Measurements from ENCODE around the gene IL18RAP. TPM values are rescaled to one million over a fixed set of nuclear protein-coding genes. Genes with fewer than 3 reads are reported as not detected.

Gene IL18RAP
- total RNA-seq, 2 donors from 2014 or later: 1.9 to 4.1 TPM

DNA sequence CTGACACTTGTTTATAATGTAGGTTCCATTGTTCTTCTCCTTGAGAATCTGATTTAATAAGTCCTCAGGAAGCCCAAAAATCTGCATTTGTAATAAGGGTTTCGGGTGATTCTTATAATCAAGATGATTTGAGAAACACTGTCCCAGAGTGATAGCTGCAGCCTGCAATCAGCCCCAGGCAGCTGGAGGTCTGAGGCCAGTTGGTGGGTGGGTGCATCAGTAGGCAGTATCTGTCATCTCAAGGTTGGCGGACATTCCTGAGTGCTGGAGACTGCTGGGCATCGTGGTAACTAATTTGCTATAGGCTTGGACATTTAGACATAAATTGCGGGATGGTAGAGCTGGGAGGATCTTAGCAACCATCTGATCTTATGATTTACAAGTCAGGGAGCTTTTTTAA lies 2.7 kb upstream of the IL18RAP start:
- intact Hi-C loops (cut with DNase I): no loop called here
- DNase-seq (ENCODE audit: low spot score): no peak

DNA sequence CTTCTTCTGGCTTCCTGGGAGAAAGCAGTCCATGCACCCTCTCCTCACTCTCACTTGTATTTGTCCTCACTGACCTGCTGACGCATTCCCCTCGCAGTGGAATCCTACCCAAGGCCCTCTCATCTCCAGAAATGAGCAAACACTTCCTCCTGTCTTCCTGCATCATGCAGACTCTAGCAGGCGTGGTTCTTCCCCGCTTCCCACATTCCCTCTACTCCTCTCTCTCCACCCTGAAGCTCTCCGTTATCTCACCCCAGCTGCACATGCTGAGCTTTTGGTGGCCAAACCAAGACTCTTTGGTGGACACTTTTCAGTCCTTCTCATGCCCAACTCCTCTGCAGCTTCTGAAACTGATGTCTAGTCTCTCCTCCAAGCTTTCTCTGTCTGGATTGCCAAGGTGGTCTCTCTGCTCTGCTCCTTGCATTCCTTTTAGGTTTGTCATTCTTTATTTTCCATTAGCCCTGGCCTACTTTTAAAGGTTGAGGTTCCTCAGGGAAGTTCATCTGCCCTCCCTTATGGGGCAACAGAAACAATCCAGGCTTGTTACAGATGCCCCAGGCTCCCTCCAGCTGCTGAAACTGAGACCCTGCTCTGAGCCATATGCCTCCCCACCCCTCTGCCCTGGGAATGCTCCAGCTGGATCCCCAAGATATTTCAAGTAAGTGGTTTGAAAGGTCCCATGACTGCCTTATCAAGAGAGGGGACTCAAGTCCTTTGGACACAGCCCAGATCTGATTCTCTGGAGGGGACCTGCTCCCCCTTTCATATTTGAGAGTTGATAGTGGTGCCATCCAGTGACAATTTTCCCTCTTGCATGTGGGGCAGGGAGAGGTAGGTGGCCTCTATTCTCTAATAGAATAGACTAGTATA lies 835 bp upstream of the IL18RAP start:
- DNase-seq (ENCODE audit: low spot score): no peak
- intact Hi-C loops (cut with DNase I): no loop called here

DNA sequence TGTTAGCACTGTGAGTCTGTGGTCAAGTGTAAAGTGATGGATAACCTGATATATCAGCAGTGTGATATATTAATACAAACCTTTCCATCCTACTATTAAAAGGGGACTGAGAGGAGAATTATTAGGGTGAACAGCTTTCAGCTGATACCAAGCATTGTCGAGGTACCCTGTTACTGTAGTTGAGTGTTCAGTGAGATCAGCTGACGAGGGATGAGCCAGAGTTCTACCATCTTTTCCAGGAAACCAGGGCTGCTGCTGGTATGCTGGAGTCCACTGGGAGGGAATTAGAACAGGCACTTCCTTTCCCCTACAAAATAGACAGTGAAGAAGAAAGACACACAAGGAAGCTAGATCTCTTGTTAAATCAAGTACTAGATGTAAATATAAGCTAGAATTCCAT lies 408 bp downstream of the IL18RAP start:
- no peak for DNase-seq (ENCODE audit: low spot score)
- intact Hi-C loops (cut with DNase I): no loop called here

DNA sequence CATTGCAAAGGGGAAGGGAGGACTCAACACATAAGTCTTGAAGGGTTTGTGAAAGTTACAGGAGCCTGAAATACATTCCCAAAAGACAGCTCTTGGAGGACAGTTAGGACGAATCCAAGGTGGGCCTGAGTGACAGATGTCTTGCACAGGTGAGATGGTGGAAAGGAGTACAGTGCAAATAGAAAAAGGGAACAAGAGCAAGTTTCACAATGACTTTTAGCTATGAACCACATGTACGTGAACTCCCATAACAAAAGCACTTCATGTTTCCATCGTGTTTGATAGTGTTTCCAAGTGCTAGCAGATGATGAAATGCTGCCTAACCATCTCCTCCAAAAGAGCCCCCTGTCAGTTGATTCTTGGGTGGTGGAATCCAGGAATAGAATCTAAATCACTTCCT lies 1.8 kb downstream of the IL18RAP start:
- intact Hi-C loops (cut with DNase I): no loop called here
- no peak for DNase-seq (ENCODE audit: low spot score)

DNA sequence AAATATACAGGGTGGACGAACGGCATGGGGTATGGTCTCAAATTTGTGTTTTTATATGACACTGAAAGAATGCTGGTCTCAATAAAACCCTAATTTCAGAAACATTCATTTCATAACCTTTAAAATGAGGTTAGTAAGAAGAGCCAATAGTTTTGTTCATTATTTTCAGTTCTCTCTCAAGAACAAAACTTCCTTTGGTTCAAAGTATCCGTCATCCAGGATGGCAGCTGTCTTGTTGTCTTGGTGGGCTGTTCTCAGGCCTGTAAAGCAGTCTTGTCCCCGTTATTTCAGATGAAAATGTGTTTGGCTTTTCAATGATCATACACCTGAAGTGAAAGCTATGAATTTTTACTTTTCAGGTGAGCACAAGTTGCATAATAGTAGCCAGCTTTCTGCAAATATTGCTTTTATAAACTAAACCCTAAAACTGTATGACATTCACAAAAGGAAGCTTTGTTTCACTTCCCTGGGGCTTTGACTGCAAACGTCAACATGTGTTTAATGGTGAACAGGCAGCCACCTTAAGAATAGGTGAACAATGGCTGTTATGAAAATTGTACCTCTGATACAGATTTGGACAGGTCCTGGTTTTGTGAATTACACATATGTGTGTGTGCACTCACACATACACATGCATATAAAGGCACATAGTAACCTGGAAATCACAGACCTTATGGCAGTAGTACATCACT lies 2.6 kb downstream of the IL18RAP start:
- DNase-seq (ENCODE audit: low spot score): no peak
- intact Hi-C loops (cut with DNase I): no loop called here

DNA sequence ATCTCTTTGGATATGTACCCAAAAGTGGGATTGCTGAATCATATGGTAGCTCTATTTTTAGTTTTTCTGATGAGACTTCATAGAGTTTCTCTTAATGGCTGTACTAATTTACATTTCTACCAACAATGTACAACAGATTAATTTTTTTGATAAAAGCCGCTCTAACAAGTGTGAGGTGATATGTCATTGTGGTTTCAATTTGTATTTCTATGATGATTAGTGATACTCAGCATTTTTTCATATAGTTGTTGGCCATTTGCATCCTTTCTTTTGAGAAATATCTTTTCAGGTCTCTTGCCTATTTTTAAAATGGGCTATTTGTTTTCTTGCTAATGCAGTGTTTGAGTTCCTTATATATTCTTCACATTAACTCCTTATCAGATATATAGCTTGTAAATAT lies 4.3 kb downstream of the IL18RAP start:
- intact Hi-C loops (cut with DNase I): no loop called here
- no peak for DNase-seq (ENCODE audit: low spot score)

DNA sequence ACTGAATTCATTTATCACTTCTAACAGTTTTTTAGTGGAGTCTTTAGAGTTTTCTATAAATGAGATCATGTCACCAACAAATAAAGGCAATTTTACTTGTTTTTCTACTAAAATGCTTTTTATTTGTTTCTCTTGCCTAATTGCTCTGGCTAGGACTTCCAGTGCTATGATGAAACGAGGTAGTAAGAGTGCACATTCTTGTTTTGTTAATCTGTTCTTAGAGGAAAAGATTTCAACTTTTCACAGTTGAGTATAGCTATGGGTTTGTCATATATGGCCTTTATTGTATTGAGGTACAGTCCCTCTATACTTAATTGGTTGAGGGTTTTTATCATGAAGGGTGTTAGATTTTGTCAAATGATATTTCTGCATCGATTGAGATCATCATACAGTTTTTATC lies 5.6 kb downstream of the IL18RAP start:
- no peak for DNase-seq (ENCODE audit: low spot score)
- intact Hi-C loops (cut with DNase I): no loop called here

DNA sequence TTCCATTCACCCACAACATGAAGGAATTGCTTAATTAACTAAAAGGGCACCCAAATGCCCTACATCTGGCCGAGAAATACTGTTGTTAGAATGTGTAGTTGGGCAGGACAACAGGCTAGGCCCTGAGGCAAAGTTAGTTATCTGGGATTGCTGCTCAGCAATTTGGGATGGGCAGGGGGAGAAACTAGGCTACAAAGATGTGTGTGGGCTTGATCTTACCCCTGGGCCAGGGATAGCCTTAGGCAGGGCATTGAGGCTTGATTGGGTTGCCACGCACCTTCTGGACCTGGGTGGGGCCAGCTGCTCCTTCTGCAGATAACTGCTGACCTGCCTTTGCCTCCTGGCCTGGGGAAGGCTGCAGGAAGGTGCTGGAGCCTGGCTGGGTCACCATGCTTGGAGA lies 9.4 kb downstream of the IL18RAP start:
- DNase-seq (ENCODE audit: low spot score): no peak
- intact Hi-C loops (cut with DNase I): no loop called here

DNA sequence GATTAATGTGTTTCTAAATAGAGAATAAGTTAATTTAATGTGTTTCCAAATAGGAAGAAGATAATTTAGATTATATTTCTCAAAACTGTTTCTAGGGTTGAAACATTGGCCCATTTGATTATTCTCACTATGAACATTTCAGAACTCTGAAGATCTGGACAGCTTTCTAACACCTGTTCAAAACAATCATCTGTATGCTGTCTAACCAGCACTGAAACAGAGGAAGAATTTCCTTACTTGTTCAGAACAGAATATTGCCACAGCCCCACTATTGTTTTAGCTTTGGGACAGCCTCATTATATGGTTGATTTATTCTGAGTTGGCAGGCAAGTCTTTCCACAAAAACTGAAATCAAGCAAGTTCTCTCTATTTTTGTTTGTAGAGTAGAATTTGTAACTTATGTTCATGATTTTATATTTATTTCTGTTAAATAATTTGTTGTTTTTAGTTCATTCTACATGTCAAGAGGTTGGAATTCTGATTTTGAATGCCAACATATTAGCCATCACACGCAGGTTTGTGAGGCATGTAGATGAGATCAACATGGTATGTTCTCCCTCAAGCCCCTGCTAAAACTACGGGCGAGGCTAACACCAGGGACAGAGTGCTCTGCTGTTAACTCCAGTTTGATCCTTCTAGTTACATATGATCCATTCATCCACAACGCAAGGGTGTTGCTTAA lies 11.2 kb downstream of the IL18RAP start:
- intact Hi-C loops (cut with DNase I): no loop called here
- DNase-seq (ENCODE audit: low spot score): no peak

DNA sequence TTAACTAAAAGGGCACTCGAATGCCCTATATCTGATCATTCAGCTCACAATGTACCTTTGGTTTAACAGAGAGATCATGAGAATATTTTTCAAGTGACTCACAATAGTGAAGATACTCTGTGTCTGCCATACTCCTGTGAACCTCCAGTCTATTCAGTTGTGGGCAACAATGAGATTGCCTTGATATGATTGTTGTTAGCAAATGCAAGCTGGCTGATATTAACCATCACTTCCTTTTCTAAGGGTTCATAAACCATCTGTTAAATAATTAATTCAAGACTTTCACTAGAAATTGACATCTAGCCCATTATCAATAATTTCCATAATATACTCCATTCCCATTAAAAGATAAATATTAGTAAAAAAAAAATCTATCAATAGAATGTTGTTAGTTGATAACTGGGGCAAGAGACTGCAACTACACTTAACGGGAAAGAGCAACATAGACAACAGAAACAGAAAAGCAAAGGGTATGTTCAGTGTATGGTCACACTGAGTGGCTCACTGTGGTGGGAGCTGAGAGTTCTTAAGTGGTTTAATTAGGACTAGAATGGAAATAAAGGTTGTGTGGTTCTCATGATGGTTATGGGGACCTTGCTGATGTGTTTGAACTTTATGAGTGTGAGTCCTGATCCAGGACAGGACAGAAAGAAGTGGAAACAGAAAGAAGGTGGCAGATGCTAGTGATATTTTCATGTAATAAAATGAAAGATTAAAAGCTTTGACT lies 11.9 kb downstream of the IL18RAP start:
- no peak for DNase-seq (ENCODE audit: low spot score)
- intact Hi-C loops (cut with DNase I): no loop called here

DNA sequence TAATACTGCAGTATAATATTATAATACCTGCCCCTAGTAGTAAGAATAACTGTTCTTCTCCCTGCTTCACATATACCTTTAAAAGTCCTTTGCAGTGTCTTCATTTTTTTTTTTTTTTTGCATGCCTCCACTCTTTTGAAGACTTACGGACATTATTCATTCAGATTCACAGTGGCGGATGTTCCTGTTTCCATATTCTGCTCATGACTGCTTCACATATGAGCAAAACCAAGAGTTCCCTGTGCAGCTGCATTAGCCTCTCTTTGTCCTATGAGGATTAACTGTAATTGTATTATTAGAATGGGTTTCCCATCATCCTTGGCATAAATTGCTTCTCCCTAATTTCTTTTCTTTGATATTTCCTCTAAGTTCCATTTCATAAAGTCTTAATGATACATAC lies 12.8 kb downstream of the IL18RAP start:
- DNase-seq (ENCODE audit: low spot score): no peak
- intact Hi-C loops (cut with DNase I): no loop called here

DNA sequence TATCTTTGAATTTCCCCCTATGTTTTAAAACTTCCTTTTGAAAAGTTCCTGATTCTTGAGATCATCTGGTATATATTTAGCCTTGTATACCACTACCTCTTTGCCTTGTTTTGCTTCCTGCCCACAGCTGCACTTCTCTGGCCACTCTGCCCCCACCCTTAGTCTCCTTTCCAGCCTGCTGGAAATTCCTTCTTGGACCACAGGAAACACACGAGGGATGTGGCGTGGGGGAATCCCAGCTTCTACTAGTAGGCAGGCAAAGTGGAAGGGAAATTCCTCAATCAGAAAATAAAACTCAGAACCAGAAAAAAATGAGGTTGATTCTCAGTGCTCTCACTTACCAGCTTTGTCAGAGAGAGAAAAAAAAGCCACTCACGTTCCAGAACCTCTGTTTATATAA lies 13.4 kb downstream of the IL18RAP start:
- no peak for DNase-seq (ENCODE audit: low spot score)
- intact Hi-C loops (cut with DNase I): no loop called here

DNA sequence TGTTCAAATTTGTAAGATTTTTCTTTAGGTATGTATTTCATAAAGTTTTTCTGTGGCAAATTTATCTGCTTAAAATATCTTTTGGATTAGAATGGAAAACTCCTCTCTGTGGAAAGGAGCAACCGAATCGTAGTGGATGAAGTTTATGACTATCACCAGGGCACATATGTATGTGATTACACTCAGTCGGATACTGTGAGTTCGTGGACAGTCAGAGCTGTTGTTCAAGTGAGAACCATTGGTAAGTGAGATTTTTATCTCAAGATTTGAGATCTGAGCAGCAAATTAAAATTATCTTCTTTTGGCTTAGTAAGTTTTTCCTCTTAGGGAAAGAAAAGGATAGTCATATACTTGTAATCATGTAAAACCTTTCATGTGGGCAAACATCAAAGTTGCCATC lies 14.2 kb downstream of the IL18RAP start:
- DNase-seq (ENCODE audit: low spot score): no peak
- intact Hi-C loops (cut with DNase I): no loop called here

DNA sequence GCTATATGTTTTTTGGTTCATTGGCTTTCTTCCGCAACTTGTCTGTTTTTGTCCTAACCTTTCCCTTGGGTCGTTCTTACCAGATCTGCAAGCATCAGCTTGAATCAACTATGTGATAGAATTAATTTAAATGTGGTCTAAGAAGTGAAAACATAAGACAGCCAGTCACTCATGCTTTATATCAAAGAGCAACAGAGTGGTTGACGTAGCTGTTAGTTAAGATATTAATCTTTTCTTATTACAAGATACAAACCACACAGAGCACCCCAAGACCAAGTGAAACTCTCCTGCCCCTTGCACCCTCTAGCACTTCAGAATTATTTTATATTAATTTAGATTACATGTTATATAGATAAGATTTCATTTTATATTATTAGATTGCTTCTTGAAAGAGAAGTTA lies 15.2 kb downstream of the IL18RAP start:
- no peak for DNase-seq (ENCODE audit: low spot score)
- intact Hi-C loops (cut with DNase I): no loop called here

DNA sequence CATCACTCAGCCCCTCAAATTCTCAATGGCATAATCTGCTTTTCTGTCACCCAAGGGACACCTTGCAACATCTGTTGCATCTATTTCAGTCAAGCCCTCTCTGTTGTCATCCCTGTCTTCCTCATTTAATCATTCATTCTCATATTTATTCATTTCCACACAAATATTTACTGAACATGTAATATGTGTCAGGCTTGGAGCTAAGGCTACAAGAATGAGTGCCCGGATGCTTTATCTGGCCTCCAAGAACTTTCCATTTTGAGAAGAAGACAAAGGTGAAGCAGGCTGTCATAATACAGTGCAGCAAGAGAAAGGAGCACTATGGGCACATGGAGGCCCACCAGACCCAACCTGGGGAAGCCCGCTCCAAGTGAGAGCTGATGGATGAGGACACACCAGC lies 15.6 kb downstream of the IL18RAP start:
- DNase-seq (ENCODE audit: low spot score): no peak
- intact Hi-C loops (cut with DNase I): no loop called here

DNA sequence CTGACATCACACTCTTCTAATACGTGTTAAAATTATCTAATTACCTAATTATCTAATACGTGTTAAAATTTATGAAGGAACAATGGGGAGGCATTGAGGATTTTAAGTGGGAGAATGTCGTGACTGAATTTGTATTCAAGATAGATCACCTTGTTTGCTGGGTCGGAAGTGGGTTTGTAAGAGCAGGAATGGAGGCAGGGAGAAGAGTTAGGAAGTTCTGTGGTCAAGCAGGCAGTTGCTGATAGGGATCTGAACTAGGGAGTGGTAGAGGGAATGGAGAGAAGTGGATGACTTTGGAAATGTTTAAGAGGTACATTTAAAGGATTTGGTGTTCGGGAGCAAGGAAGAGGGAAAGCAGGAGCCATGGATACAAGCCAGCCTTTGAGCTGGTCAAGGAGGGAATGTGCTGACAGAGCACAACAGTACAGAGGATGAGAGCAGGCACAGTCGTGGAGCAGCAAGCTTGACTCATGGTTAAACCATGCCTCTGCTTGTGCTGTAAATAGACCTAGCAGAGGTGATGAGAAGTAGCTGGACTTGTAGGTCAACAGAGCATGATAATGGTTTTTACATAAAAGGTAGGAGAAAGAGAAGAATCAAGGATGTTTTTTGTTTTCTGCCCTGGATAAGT lies 16.2 kb downstream of the IL18RAP start:
- intact Hi-C loops (cut with DNase I): no loop called here
- DNase-seq (ENCODE audit: low spot score): no peak

DNA sequence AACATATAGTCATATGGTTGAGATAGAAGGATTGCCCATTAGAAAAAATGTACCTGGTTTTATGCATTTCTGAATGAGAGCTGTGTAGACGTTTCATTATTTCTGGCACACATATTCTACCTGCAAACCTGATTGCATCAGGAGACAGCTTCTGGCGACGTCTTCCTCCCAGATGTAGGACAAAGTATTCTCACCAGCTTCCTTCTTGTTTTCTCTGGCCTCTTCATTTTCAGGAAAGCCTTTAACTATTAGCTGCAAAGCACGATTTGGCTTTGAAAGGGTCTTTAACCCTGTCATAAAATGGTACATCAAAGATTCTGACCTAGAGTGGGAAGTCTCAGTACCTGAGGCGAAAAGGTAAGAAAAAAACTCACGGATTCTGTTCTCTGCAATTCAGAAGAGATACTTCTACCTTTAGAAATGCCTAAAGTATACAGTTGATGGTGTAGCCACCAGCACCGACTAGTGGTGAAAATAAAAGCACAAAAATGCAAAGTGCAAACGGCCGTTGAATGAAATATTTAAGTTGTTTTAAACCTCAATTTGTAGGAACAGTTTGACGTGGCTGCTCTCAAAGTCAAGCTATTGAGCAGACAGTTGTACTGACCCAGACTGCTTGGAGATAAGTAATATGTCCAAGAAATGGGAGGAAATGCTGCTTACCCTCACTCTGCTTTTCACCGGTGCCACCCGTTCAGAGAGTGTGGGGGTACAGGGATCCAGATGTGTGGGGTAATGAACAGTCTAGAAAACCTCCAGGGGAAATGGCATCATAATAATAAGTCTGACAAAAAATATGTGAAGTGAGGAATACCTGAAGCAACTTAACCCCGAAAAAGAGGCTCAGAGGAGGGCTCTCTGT lies 20.2 kb downstream of the IL18RAP start:
- intact Hi-C loops (cut with DNase I): loop anchor here in 1 of 2 donors (10.0 kb wide), 1 partner anchor 1028 kb away; no protein-coding TSS in a partner anchor
- no peak for DNase-seq (ENCODE audit: low spot score)

DNA sequence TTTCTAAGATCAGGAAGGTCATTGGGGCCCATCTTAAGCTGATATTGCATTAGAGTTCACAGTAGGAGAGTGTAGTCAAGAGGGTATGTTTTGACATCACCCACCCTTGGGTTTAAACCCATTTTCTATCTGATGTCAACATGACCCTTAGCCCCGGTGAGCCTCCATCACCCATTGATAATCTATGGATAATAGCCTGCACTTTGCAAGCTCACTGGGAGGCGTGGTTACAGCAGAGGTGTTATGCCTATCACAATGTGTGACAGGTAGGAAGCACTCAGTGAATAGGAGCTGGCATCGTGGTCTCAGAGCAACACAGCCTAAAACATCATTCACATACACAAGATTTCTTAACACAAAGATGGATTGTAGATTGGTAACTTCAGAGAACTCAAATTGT lies 21.3 kb downstream of the IL18RAP start:
- intact Hi-C loops (cut with DNase I): loop anchor here in 1 of 2 donors (10.0 kb wide), 1 partner anchor 1029 kb away; no protein-coding TSS in a partner anchor
- DNase-seq (ENCODE audit: low spot score): no peak
